Kidney (tissue), 14 donors: Measurements from ENCODE around the gene OR11G2. TPM values are rescaled to one million over a fixed set of nuclear protein-coding genes. Genes with fewer than 3 reads are reported as not detected.
"Not testable (repeated sequence)": the region's sequence is repeated elsewhere in the genome, so short reads cannot be mapped to it uniquely, and the experiment has no call there.

ENCODE experiments used
- DNase-seq, 5 donors: peaks; one replicate each; pipeline ENCODE4 v3.0.0-alpha.2; 2013 to 2020
- FAIRE-seq: peaks from 2 replicates; lab custom pipeline; 2012; peaks lifted over from hg19 to GRCh38; lab: Jason Lieb, UNC
- H3K27ac ChIP-seq, 2 donors: one replicate each; pipeline ENCODE4 v1.7.0; 2013; ENCODE audit warnings: low read depth in 2 of 2, low read length in 2 of 2, inconsistent platforms in 1 of 2
- H3K27me3 ChIP-seq: one replicate; pipeline ENCODE4 v1.7.1; 2013; ENCODE audit warnings: low read length, inconsistent platforms; ENCODE audit not compliant: control insufficient read depth, insufficient read depth
- H3K36me3 ChIP-seq, 3 donors: one replicate each; pipeline versions ENCODE4 v1.7.0 to v1.7.1; 2013; ENCODE audit warnings: low read length in 3 of 3, control low read depth in 1 of 3, inconsistent platforms in 1 of 3; ENCODE audit not compliant: insufficient read depth in 3 of 3, control insufficient read depth in 2 of 3
- H3K4me1 ChIP-seq, 3 donors: one replicate each; pipeline versions ENCODE4 v1.7.0 to v1.7.1; 2013; ENCODE audit warnings: low read length in 3 of 3, inconsistent platforms in 1 of 3, low read depth in 1 of 3; ENCODE audit not compliant: control insufficient read depth in 2 of 3, insufficient read depth in 2 of 3
- H3K4me3 ChIP-seq, 3 donors: one replicate each; pipeline versions ENCODE4 v1.7.0 to v1.8.1; 2013; ENCODE audit warnings: low read length in 3 of 3, control low read depth in 1 of 3, inconsistent platforms in 1 of 3
- H3K9ac ChIP-seq, 3 donors: one replicate each; pipeline versions ENCODE4 v1.7.0 to v1.7.1; 2013; ENCODE audit warnings: low read length in 3 of 3, control low read depth in 1 of 3, inconsistent platforms in 1 of 3
- H3K9me3 ChIP-seq, 3 donors: one replicate each; pipeline versions ENCODE4 v1.7.0 to v1.7.1; 2013; ENCODE audit warnings: low read length in 3 of 3, control low read depth in 1 of 3, inconsistent platforms in 1 of 3; ENCODE audit not compliant: control insufficient read depth in 2 of 3, insufficient read depth in 1 of 3
- CTCF ChIP-seq: IDR thresholded peaks from 3 replicates; pipeline ENCODE4 v1.5.1; 2012; ENCODE audit warnings: mild to moderate bottlenecking, moderate library complexity, borderline replicate concordance; ENCODE audit not compliant: insufficient read depth; ENCODE audit errors: extremely low read depth
- intact Hi-C: fragments of 100-400 bp; cut with DNase I; formaldehyde crosslinking; loops from one replicate; pipeline ENCODE4 v1.11.1; 2022
- polyA plus RNA-seq: library from polyadenylated mRNA; stranded (reverse); fragments of 350-450 nt; fragmentation: Illumina TruSeq; extraction: RNeasy Lipid Tissue Mini Kit (QIAGEN cat#74804); gene quantifications from one replicate; pipeline ENCODE4 v1.2.3, GENCODE V29; 2014; ENCODE audit warnings: low read depth, low replicate concordance; ENCODE audit not compliant: insufficient read depth
- total RNA-seq: library from RNA; stranded (reverse); fragmentation: NEBNext Ultra II Directional; extraction: Animal tissue kit (Norgen Biotek cat#: 25700); gene quantifications from one replicate; pipeline ENCODE4 v1.2.1, GENCODE V29; 2021
- donor health status: control.
- donor health status: control.
- donor health status: control.
- donor health status: control.
- donor health status: control.
- donor health status: DM: yes; HTN: yes; CAD: no.
- donor health status: Normal renal cell carcinoma (clear cell type).

OR11G2 gene
- total and polyA plus RNA-seq, 2 donors from 2014 or later, result not detected

GRCh38 chr14:20223410-20223809, 32.7 kb downstream of the OR11G2 start, which contains the start of gene OR11H6:
OR11H6 (plus strand) TSS chr14:20223710; CDS start chr14:20223710, 0 bp downstream.
- intact Hi-C loops, result no loop called here
- Histone ChIP-seq H3K36me3 (no peaks in the 10 kb centered on the region), H3K27ac (no peak within 1 kb of the TSS), H3K4me1 (no peaks in the 10 kb centered on the region), H3K9ac (no peak within 1 kb of the TSS), H3K4me3 (no peak within 1 kb of the TSS), H3K27me3 (no peaks in the 10 kb centered on the region), H3K9me3 (no peaks in the 10 kb centered on the region)
- FAIRE-seq (no peak), DNase-seq (no peak)
- no peak for TF ChIP-seq CTCF

GRCh38 chr14:20228681-20229080, 38.0 kb downstream of the OR11G2 start, which contains the start of gene OR11H7:
OR11H7 (plus strand) TSS chr14:20228981.
- Histone ChIP-seq H3K4me1 (no peaks in the 10 kb centered on the region), H3K36me3 (no peaks in the 10 kb centered on the region), H3K9ac (no peak within 1 kb of the TSS), H3K27ac (no peak within 1 kb of the TSS), H3K9me3 (peaks cover 0 to 9% (median 4%) of the 10 kb centered on the region in 3 donors), H3K27me3 (no peaks in the 10 kb centered on the region), H3K4me3 (no peak within 1 kb of the TSS)
- FAIRE-seq (peak; percentile 39), DNase-seq (no peak)
- TF ChIP-seq CTCF, result no peak
- intact Hi-C loops, result no loop called here

GRCh38 chr14:20235415-20235814, 44.7 kb downstream of the OR11G2 start:
- DNase-seq, intact Hi-C loops: not testable (repeated sequence)

GRCh38 chr14:20247646-20248246, 57.0 kb downstream of the OR11G2 start:
- Histone ChIP-seq H3K4me1 (no peaks in the 10 kb centered on the region), H3K36me3 (no peaks in the 10 kb centered on the region), H3K9me3 (peaks cover 0 to 9% (median 2%) of the 10 kb centered on the region in 3 donors), H3K27me3 (no peaks in the 10 kb centered on the region), H3K9ac (no peak overlapping the region), H3K27ac (no peak overlapping the region), H3K4me3 (no peak overlapping the region)
- TF ChIP-seq CTCF, result no peak
- FAIRE-seq, result no peak
- DNase-seq, result no peak
- intact Hi-C loops, result no loop called here

More at GRCh38 chr14:20235415-20235814, 44.7 kb downstream of the OR11G2 start:
- not testable (repeated sequence) for H3K4me1 ChIP-seq, H3K36me3 ChIP-seq, H3K4me3 ChIP-seq, FAIRE-seq, H3K9ac ChIP-seq, H3K27me3 ChIP-seq, H3K27ac ChIP-seq, H3K9me3 ChIP-seq

Other genes starting within 250 kb of the OR11G2 start
- not detected for gene OR4K15, start 215.3 kb upstream of the OR11G2 start, total RNA-seq
- not detected for gene OR4K15, start 215.3 kb upstream of the OR11G2 start, polyA plus RNA-seq
- not detected for gene OR4Q2, start 188.7 kb upstream of the OR11G2 start, total RNA-seq
- not detected for gene OR4Q2, start 188.7 kb upstream of the OR11G2 start, polyA plus RNA-seq
- gene OR4K14, start 171.6 kb upstream of the OR11G2 start, total RNA-seq, result not detected
- gene OR4K14, start 171.6 kb upstream of the OR11G2 start, polyA plus RNA-seq, result not detected
- not detected for gene OR4K13, start 154.9 kb upstream of the OR11G2 start, total RNA-seq
- gene OR4K13, start 154.9 kb upstream of the OR11G2 start, polyA plus RNA-seq, result not detected
- gene OR4L1, start 130.9 kb upstream of the OR11G2 start, total RNA-seq, result not detected
- not detected for gene OR4L1, start 130.9 kb upstream of the OR11G2 start, polyA plus RNA-seq
- not detected for gene OR4K17, start 80.2 kb upstream of the OR11G2 start, total RNA-seq
- gene OR4K17, start 80.2 kb upstream of the OR11G2 start, polyA plus RNA-seq, result not detected
- gene OR4N5, start 52.1 kb upstream of the OR11G2 start, total RNA-seq, result not detected
- not detected for gene OR4N5, start 52.1 kb upstream of the OR11G2 start, polyA plus RNA-seq
- not detected for gene OR11H6, start 32.8 kb downstream of the OR11G2 start, total RNA-seq
- not detected for gene OR11H6, start 32.8 kb downstream of the OR11G2 start, polyA plus RNA-seq
- not detected for gene OR11H7, start 38.1 kb downstream of the OR11G2 start, total RNA-seq
- not detected for gene OR11H7, start 38.1 kb downstream of the OR11G2 start, polyA plus RNA-seq
- not detected for gene OR11H4, start 48.4 kb downstream of the OR11G2 start, total RNA-seq
- gene OR11H4, start 48.4 kb downstream of the OR11G2 start, polyA plus RNA-seq, result not detected
- gene TTC5, start 115.1 kb downstream of the OR11G2 start, total RNA-seq, result 22.3 TPM
- gene TTC5, start 115.1 kb downstream of the OR11G2 start, polyA plus RNA-seq, result 12.3 TPM
- 25.7 TPM for gene CCNB1IP1, start 142.4 kb downstream of the OR11G2 start, total RNA-seq
- 58.2 TPM for gene CCNB1IP1, start 142.4 kb downstream of the OR11G2 start, polyA plus RNA-seq
- gene PARP2, start 152.7 kb downstream of the OR11G2 start, total RNA-seq, result 18.4 TPM
- gene PARP2, start 152.7 kb downstream of the OR11G2 start, polyA plus RNA-seq, result 14.4 TPM
- 45.2 TPM for gene TEP1, start 222.6 kb downstream of the OR11G2 start, total RNA-seq
- 11.2 TPM for gene TEP1, start 222.6 kb downstream of the OR11G2 start, polyA plus RNA-seq
- 0.72 TPM for gene KLHL33, start 245.3 kb downstream of the OR11G2 start, total RNA-seq
- 0.24 TPM for gene KLHL33, start 245.3 kb downstream of the OR11G2 start, polyA plus RNA-seq